ENCODE measurements around the gene TSPAN17. TPM values are rescaled to one million over a fixed set of nuclear protein-coding genes. Genes with fewer than 3 reads are reported as not detected.

TSPAN17 gene
- total and polyA plus RNA-seq, 9 donors = 7.5 to 28.5 (median 14.9) TPM

DNA sequence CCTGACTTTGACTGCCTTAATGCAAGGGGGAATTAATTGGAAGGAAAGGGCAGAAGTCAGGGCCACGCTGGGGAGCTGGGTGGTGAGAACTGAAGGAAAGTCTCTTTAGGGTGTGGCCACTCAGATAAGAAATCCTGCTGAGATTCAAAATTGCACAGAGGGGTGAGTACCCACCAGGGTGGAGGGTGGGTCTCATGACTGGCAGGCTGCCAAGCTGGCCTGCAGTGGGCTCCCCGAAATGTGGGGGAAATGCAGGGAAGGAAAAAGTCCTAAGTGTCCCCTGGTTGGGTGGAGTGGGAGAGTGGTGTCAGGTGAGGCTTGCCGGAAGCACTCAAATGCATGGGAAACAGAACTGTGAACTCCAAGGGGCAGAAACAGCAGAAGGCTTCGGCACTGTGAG lies 24.1 kb downstream of the TSPAN17 start:
- Histone ChIP-seq H3K9me3 (no peaks in the 10 kb centered on the region), H3K4me3 (no peak overlapping the region), H3K4me1 (ENCODE audit: insufficient read depth) (no peaks in the 10 kb centered on the region), H3K27me3 (no peaks in the 10 kb centered on the region), H3K27ac (no peak overlapping the region), H3K36me3 (no peaks in the 10 kb centered on the region)
- DNase-seq = no peak
- intact Hi-C loops (cut with DNase I) = no loop called here
- TF ChIP-seq, protein P1, sequence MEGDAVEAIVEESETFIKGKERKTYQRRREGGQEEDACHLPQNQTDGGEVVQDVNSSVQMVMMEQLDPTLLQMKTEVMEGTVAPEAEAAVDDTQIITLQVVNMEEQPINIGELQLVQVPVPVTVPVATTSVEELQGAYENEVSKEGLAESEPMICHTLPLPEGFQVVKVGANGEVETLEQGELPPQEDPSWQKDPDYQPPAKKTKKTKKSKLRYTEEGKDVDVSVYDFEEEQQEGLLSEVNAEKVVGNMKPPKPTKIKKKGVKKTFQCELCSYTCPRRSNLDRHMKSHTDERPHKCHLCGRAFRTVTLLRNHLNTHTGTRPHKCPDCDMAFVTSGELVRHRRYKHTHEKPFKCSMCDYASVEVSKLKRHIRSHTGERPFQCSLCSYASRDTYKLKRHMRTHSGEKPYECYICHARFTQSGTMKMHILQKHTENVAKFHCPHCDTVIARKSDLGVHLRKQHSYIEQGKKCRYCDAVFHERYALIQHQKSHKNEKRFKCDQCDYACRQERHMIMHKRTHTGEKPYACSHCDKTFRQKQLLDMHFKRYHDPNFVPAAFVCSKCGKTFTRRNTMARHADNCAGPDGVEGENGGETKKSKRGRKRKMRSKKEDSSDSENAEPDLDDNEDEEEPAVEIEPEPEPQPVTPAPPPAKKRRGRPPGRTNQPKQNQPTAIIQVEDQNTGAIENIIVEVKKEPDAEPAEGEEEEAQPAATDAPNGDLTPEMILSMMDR (IDR thresholded peaks at IDR 0.05) = no peak
- no peak for TF ChIP-seq POLR2A (IDR thresholded peaks at IDR 0.05)
- TF ChIP-seq EP300 (IDR thresholded peaks at IDR 0.05) = no peak
- 70 to 76% (median 71%) methylated on average over 4 of the region's 4 CpGs for WGBS, 3 donors

DNA sequence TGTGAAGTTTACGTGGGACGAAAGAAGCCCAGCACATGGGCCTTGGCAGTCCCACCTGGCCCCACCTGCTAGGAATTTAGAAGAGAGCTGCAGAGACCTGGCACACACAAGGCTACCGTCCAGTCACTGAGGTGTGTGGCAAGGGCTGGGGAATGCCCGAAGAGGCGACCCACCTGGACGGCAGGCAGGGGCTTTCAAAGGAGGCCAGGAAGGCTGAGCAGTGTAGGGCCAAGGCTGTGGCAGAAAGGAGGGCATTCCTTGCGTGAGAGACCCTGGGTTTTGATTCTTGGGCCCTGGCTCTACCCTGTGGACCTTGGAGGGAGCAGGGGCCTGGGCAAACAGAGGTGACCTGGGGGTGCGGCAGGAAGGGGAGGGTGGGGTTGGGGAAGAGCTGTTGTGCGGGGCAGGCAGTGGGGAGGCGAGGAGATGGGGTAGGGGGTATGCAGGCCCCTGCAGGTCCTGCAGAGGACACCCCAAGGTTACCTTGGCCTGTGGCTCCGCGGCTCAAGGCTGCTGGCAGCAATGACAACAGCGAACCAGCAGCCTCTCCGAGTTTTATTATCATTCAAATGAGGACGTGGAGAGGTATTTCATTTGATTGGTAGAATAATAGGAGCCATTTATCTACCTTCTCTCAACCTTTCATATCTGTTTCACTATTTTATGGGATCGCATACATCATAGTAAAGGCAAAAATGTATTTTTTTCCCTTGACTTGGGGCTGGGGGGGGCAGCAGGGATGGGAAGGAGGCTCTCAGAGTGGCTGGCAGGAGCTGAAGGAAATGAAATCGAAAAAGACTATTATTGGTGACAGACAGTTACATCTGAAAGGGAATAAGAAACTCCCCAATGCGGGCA lies 24.8 kb downstream of the TSPAN17 start:
- Histone ChIP-seq H3K27ac (no peak overlapping the region), H3K4me3 (no peak overlapping the region), H3K36me3 (no peaks in the 10 kb centered on the region), H3K4me1 (ENCODE audit: insufficient read depth) (no peaks in the 10 kb centered on the region), H3K27me3 (no peaks in the 10 kb centered on the region), H3K9me3 (no peaks in the 10 kb centered on the region)
- TF ChIP-seq POLR2A (IDR thresholded peaks at IDR 0.05) (no peak), EP300 (IDR thresholded peaks at IDR 0.05) (no peak)
- TF ChIP-seq, protein P1 (IDR thresholded peaks at IDR 0.05) = no peak
- intact Hi-C loops (cut with DNase I) = no loop called here
- WGBS, 3 donors = 50 to 52% (median 52%) methylated on average over 18 of the region's 18 CpGs
- no peak for DNase-seq

GRCh38 chr5:176673651-176674583 lies 26.6 kb downstream of the TSPAN17 start:
- intact Hi-C loops (cut with DNase I) = no loop called here
- Histone ChIP-seq H3K27ac (no peak overlapping the region), H3K9me3 (no peaks in the 10 kb centered on the region), H3K36me3 (no peaks in the 10 kb centered on the region), H3K4me3 (no peak overlapping the region), H3K27me3 (no peaks in the 10 kb centered on the region), H3K4me1 (ENCODE audit: insufficient read depth) (no peaks in the 10 kb centered on the region)
- no peak for DNase-seq
- WGBS, 3 donors = 79 to 85% (median 80%) methylated on average over 18 of the region's 18 CpGs
- TF ChIP-seq EP300 (IDR thresholded peaks at IDR 0.05) (no peak), POLR2A (IDR thresholded peaks at IDR 0.05) (no peak)
- TF ChIP-seq, protein P1 (IDR thresholded peaks at IDR 0.05) = no peak

GRCh38 chr5:176674799-176675198 lies 27.5 kb downstream of the TSPAN17 start:
- H3K4me3 ChIP-seq = no peak overlapping the region
- H3K27ac ChIP-seq = no peak overlapping the region
- TF ChIP-seq EP300 (IDR thresholded peaks at IDR 0.05) = no peak
- no peak for TF ChIP-seq POLR2A (IDR thresholded peaks at IDR 0.05)
- TF ChIP-seq, protein P1 (IDR thresholded peaks at IDR 0.05) = no peak
- H3K9me3 ChIP-seq = no peaks in the 10 kb centered on the region
- no peaks in the 10 kb centered on the region for H3K4me1 ChIP-seq (ENCODE audit: insufficient read depth)
- WGBS, 3 donors = 85 to 87% (median 87%) methylated on average over 17 of the region's 17 CpGs
- DNase-seq = no peak
- H3K27me3 ChIP-seq = no peaks in the 10 kb centered on the region
- intact Hi-C loops (cut with DNase I) = no loop called here
- H3K36me3 ChIP-seq = no peaks in the 10 kb centered on the region
